Activated CD4-positive, alpha-beta T cell treated with anti-CD3 and anti-CD28 coated beads for 36 hours (primary cell): ENCODE measurements around the gene NAB1. TPM values are rescaled to one million over a fixed set of nuclear protein-coding genes. Genes with fewer than 3 reads are reported as not detected.

Experiments used
- ATAC-seq: fragments of 200-7000 bp; cut with Tn5 transposase; one replicate; pipeline ENCODE4 v1.10.0; 2021; ENCODE audit warnings: mild to moderate bottlenecking, moderate library complexity
- CTCF ChIA-PET: fragments of 350-600 bp; sonication (Branson Sonifier 250); formaldehyde crosslinking; loops from one replicate; lab custom pipeline; 2021; ENCODE audit warnings: antibody characterized with exemption; lab: Charles Lee
- POLR2A ChIA-PET: fragments of 350-600 bp; sonication (Branson Sonifier 250); formaldehyde crosslinking; loops from one replicate; lab custom pipeline; 2021; ENCODE audit warnings: antibody characterized with exemption, inconsistent platforms; lab: Charles Lee
- DNase-seq: peaks from one replicate; pipeline ENCODE4 v3.0.0-alpha.2; 2020
- H3K27ac Mint-ChIP-seq: one replicate; pipeline ENCODE4 v1.8.0; 2021; ENCODE audit warnings: mixed read lengths
- H3K27me3 Mint-ChIP-seq: one replicate; pipeline ENCODE4 v1.8.0; 2021; ENCODE audit warnings: mixed read lengths
- H3K36me3 Mint-ChIP-seq: one replicate; pipeline ENCODE4 v1.8.0; 2021; ENCODE audit warnings: low read depth, mixed read lengths
- H3K4me1 Mint-ChIP-seq: one replicate; pipeline ENCODE4 v1.8.0; 2021; ENCODE audit warnings: mixed read lengths
- H3K4me3 Mint-ChIP-seq: one replicate; pipeline ENCODE4 v1.8.0; 2021; ENCODE audit warnings: mild to moderate bottlenecking, moderate library complexity, mixed read lengths
- H3K9me3 Mint-ChIP-seq: one replicate; pipeline ENCODE4 v1.8.0; 2021; ENCODE audit warnings: low read depth, mixed read lengths
- intact Hi-C, 2 experiments: fragments of 100-400 bp; cut with DNase I in 1 of 2; cut with micrococcal nuclease in 1 of 2; formaldehyde crosslinking; loops; one replicate each; pipeline versions ENCODE4 v1.14.2 to v1.15.1; 2022 to 2024; cut with DNase I, micrococcal nuclease
- total RNA-seq, 2 experiments: library from RNA; stranded (reverse); gene quantifications; one replicate each; pipeline ENCODE4 v1.2.3, GENCODE V29; 2021

NAB1 gene
- total RNA-seq, 2 experiments from 2014 or later = 41.4 to 43.6 TPM

DNA sequence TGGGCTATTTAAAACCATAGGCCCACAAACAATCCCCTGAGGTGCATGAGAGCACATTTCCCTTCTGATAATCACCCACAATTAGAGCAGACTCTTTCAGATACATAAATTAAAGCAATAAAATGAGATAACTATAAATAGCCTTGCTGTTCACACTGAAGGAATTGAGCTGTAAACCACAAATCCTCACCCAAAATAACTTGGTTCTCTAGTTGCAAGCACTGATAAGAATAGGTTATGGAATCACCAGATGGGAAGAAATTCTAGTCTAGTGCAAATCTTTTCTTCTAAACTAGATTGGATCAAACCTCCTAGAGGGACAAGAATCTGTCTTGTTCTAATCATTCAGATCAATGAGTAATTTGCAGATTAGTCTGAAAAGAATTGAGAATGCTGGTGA lies 64.6 kb downstream of the NAB1 start:
- ATAC-seq (no peak), DNase-seq (no peak)
- no peak overlapping the region for H3K27ac Mint-ChIP-seq
- intact Hi-C loops = no loop called here
- H3K27me3 Mint-ChIP-seq = no peaks in the 10 kb centered on the region
- peaks cover under 1% of the 10 kb centered on the region for H3K36me3 Mint-ChIP-seq
- ChIA-PET POLR2A (interaction anchor here (0.6 kb wide), 1 partner anchor 35 kb away, joined by 3 read pairs; no protein-coding TSS in a partner anchor), CTCF (interaction anchor here (0.6 to 1.2 kb wide), 3 partner anchors 20 to 50 kb away, joined by 3 to 6 read pairs (median 4); no protein-coding TSS in a partner anchor)
- peaks cover 2% of the 10 kb centered on the region for H3K9me3 Mint-ChIP-seq
- H3K4me1 Mint-ChIP-seq = peaks cover 50% of the 10 kb centered on the region
- no peak overlapping the region for H3K4me3 Mint-ChIP-seq

GRCh38 chr2:190714958-190715357 lies 66.1 kb downstream of the NAB1 start:
- Mint-ChIP-seq H3K9me3 (no peaks in the 10 kb centered on the region), H3K36me3 (no peaks in the 10 kb centered on the region), H3K27me3 (no peaks in the 10 kb centered on the region), H3K27ac (no peak overlapping the region), H3K4me3 (no peak overlapping the region), H3K4me1 (peaks cover 54% of the 10 kb centered on the region)
- ATAC-seq (no peak), DNase-seq (no peak)
- ChIA-PET CTCF (no interaction called here), POLR2A (no interaction called here)
- intact Hi-C loops = no loop called here

DNA sequence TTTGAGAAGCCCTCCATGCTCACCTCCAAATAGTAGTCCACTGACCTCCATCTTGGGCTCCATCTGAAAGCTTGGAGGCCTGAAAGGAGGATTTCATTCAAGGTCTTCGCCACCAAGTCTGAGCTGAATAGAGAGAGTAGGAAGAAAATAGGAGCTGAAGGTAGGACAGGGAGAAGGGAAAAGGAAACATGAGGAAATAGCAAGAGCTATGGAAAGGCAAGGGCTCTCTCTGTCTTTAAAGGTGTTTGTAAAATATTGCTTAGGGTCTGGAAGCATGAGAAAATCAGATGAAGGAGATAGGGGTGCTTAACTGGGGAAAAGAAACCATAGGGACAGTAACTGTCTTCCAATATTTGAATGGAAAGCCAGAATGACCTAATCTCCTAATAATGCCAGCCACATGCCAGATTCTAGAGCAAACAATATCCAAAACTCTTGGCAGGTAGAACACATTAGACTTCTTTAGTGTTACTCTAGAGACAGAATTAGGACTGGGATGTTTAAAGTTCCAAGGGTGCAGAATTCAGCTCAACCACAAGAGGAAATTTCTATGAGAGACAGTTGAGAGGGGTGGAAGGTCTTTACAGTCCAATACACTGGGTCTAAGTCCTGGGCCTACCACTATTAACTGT lies 67.4 kb downstream of the NAB1 start:
- DNase-seq (no peak), ATAC-seq (no peak)
- POLR2A ChIA-PET = interaction anchor here (0.7 kb wide), 1 partner anchor 66 kb away, joined by 3 read pairs; no protein-coding TSS in a partner anchor
- Mint-ChIP-seq H3K27me3 (no peaks in the 10 kb centered on the region), H3K4me3 (no peak overlapping the region), H3K9me3 (no peaks in the 10 kb centered on the region), H3K36me3 (no peaks in the 10 kb centered on the region), H3K4me1 (peaks cover 57% of the 10 kb centered on the region), H3K27ac (no peak overlapping the region)
- CTCF ChIA-PET = interaction anchor here (0.6 to 1.5 kb wide), 5 partner anchors 16 to 41 kb away, joined by 3 to 4 read pairs (median 3); no protein-coding TSS in a partner anchor
- intact Hi-C loops = no loop called here

- Mint-ChIP-seq H3K4me3 (no peak overlapping the region), H3K9me3 (no peaks in the 10 kb centered on the region), H3K4me1 (peaks cover 68% of the 10 kb centered on the region), H3K36me3 (no peaks in the 10 kb centered on the region), H3K27me3 (no peaks in the 10 kb centered on the region), H3K27ac (peak overlapping the region; percentile 86)
- intact Hi-C loops = loop anchor here in 1 of 2 experiments (1.0 kb wide), 1 partner anchor 8 kb away; no protein-coding TSS in a partner anchor
- ATAC-seq (no peak), DNase-seq (no peak)
- CTCF ChIA-PET = interaction anchor here (0.8 to 3.7 kb wide), 3 partner anchors 33 to 122 kb away, joined by 3 to 18 read pairs (median 4); no protein-coding TSS in a partner anchor
- POLR2A ChIA-PET = interaction anchor here (5.8 kb wide), 1 partner anchor 39 kb away, joined by 65 read pairs; no protein-coding TSS in a partner anchor
These were observed 68.4 kb downstream of the NAB1 start for GRCh38 chr2:190717306-190717705.

DNA sequence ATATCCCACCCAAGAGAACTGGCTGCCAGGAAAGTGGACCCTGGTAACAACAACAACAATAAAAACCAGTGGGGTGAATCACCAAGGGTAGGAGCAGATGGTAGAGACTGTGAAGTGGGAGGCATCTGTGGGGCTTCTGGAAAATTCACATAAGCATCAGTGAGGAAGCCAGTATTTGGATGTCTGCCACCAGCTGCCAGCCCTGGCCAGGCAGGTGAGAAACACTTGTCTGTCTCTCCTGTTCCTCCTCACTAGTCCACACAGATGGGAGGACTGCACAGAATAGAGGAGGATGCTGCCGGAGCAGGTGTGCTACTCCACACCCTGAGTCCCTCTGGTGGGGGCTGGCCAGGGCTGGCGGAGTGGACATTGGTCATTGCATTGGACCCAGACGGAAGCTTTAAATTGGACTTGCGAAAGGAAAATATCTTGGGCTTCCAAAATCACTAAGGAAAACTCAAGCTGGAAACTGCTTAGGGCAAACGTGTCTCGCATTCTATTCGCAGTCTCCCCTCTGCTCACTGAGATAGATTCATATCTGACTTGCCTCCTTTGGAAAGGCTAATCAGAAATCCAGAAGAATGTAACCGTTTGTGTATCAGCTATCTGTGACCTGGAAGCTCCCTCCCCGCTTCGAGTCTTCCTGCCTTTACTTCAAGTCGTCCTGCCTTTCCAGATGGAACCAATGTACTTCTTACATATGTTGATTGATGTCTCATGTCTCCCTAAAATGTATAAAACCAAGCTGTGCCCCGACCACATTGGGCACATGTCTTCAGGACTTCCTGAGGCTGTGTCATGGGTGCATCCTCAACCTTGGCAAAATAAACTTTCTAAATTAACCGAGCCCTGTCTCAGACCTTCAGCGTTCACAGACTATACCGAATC lies 69.1 kb downstream of the NAB1 start:
- H3K27me3 Mint-ChIP-seq = no peaks in the 10 kb centered on the region
- peak; percentile 63 for DNase-seq
- no peaks in the 10 kb centered on the region for H3K36me3 Mint-ChIP-seq
- peak overlapping the region; percentile 86 for H3K27ac Mint-ChIP-seq
- ChIA-PET POLR2A (interaction anchor here (5.8 kb wide), 1 partner anchor 39 kb away, joined by 65 read pairs; no protein-coding TSS in a partner anchor), CTCF (interaction anchor here (0.6 to 3.7 kb wide), 5 partner anchors 27 to 668 kb away, joined by 3 to 18 read pairs (median 4); no protein-coding TSS in a partner anchor)
- intact Hi-C loops = loop anchor here (1.0 to 2.0 kb wide), 6 partner anchors 9 to 933 kb away; partner anchors contain the start of genes NEMP2 (in 1 of the 2), ORMDL1 (in 1 of the 2) and PMS1 (in 1 of the 2)
- peak overlapping the region; percentile 16 for H3K4me3 Mint-ChIP-seq
- H3K9me3 Mint-ChIP-seq = no peaks in the 10 kb centered on the region
- H3K4me1 Mint-ChIP-seq = peaks cover 71% of the 10 kb centered on the region
- ATAC-seq = no peak

DNA sequence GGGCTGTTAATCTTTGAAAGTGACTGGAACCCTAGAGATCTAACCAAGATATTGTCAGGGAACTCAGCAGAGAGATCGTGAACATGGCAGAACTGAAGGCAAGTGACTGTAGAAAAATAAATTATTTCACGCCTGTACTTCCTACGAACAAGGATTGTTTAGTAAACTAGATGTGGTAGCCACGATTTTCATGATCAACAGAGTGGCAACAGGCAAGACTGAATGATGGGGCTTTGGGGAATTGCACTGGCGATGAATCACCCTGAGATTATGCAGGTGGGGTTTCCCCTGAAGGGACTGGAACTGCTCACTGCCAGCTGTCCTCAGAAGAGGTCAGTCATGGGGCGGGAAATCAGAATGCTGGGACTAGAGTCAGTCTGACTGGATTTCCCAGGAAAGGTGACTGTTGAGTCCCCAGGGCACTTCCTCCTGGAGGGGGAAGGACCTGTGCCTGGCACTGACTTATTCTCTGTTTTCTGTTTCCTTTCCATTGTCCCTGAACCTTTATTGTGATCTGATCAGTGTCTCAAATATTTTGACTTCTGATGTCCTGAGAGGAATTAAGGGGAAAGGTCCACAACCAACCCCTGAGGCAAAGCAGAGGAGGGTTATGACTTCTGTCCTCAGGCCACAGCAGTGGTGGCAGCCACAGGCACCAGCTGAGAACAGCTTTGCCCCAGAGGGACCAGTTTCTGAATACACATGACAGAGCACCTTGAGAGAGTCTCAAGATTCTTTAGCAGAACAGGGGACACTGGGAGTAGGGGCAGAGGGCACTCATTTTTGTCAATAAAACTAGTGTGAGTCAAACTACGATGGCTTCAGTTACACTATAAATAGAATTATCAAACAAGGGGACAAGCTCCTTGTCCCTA lies 70.0 kb downstream of the NAB1 start:
- no peaks in the 10 kb centered on the region for H3K36me3 Mint-ChIP-seq
- peak overlapping the region; percentile 86 for H3K27ac Mint-ChIP-seq
- H3K4me1 Mint-ChIP-seq = peaks cover 73% of the 10 kb centered on the region
- ChIA-PET POLR2A (interaction anchor here (5.8 kb wide), 1 partner anchor 40 kb away, joined by 65 read pairs; no protein-coding TSS in a partner anchor), CTCF (interaction anchor here (0.6 to 3.7 kb wide), 6 partner anchors 12 to 667 kb away, joined by 3 to 18 read pairs (median 4); no protein-coding TSS in a partner anchor)
- peak; percentile 86 for DNase-seq
- ATAC-seq = peak; percentile 64
- intact Hi-C loops = loop anchor here (1.0 to 2.0 kb wide), 5 partner anchors 24 to 934 kb away; partner anchors contain the start of genes NEMP2 (in 1 of the 2), ORMDL1 (in 1 of the 2) and PMS1 (in 1 of the 2)
- no peaks in the 10 kb centered on the region for H3K27me3 Mint-ChIP-seq
- no peaks in the 10 kb centered on the region for H3K9me3 Mint-ChIP-seq
- H3K4me3 Mint-ChIP-seq = peak overlapping the region; percentile 16

GRCh38 chr2:190720276-190720675 lies 71.4 kb downstream of the NAB1 start:
- CTCF ChIA-PET = interaction anchor here (3.7 kb wide), 1 partner anchor 42 kb away, joined by 18 read pairs; no protein-coding TSS in a partner anchor
- no peaks in the 10 kb centered on the region for H3K36me3 Mint-ChIP-seq
- intact Hi-C loops = loop anchor here (5.0 kb wide), 4 partner anchors 122 to 957 kb away; partner anchors contain the start of gene NABP1 (in 1 of the 2)

GRCh38 chr2:190720691-190721090 lies 71.8 kb downstream of the NAB1 start:
- Mint-ChIP-seq H3K4me3 (no peak overlapping the region), H3K36me3 (no peaks in the 10 kb centered on the region), H3K9me3 (no peaks in the 10 kb centered on the region), H3K27ac (peak overlapping the region; percentile 97), H3K27me3 (no peaks in the 10 kb centered on the region), H3K4me1 (peaks cover 77% of the 10 kb centered on the region)
- ATAC-seq = no peak
- POLR2A ChIA-PET = interaction anchor here (1.1 to 5.8 kb wide), 2 partner anchors 37 to 42 kb away, joined by 3 to 65 read pairs; no protein-coding TSS in a partner anchor
- intact Hi-C loops = loop anchor here (5.0 kb wide), 4 partner anchors 122 to 957 kb away; partner anchors contain the start of gene NABP1 (in 1 of the 2)
- CTCF ChIA-PET = interaction anchor here (1.8 to 3.7 kb wide), 2 partner anchors 17 to 42 kb away, joined by 7 to 18 read pairs; no protein-coding TSS in a partner anchor
- DNase-seq = no peak

More at GRCh38 chr2:190720276-190720675, 71.4 kb downstream of the NAB1 start:
- no peak for ATAC-seq
- no peak for DNase-seq
- H3K4me3 Mint-ChIP-seq = no peak overlapping the region
- H3K27me3 Mint-ChIP-seq = no peaks in the 10 kb centered on the region
- H3K9me3 Mint-ChIP-seq = no peaks in the 10 kb centered on the region
- peaks cover 73% of the 10 kb centered on the region for H3K4me1 Mint-ChIP-seq
- H3K27ac Mint-ChIP-seq = no peak overlapping the region
- POLR2A ChIA-PET = interaction anchor here (1.1 to 5.8 kb wide), 2 partner anchors 37 to 42 kb away, joined by 3 to 65 read pairs; no protein-coding TSS in a partner anchor

DNA sequence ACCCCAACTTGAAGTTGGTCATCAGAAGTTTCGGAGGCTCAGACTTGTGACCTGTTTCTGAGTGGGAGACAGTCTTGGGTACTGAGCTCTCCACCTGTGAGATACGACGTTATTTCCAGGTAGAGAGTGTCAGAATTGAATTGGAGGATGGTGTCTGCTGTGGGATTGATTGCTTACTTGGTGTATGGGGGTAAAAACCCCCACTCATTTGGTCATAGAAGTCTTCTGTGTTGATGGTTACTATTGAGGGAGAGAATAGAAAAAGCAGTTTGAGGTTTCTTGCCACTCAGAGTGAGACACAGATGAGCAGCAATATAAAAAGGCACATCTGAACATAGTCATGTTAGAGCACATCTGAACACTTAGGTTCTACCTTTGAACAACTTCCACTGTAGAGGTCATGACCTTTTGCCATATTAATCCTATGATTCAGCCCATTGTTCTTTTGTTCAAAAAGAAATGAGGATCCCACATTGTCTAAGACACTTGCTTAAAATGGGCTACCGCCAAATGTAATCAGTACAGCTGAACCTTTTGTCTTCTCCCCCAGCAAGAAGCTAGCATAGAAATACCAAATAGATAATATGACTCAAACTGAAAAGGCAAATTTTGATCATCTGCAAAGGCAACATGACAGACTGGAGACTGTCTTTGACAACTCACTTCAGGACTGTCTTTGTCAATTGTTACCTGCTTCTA lies 73.3 kb downstream of the NAB1 start:
- Mint-ChIP-seq H3K27me3 (no peaks in the 10 kb centered on the region), H3K27ac (peak overlapping the region; percentile 97), H3K4me1 (peaks cover 80% of the 10 kb centered on the region), H3K4me3 (peak overlapping the region; percentile 48), H3K36me3 (no peaks in the 10 kb centered on the region), H3K9me3 (no peaks in the 10 kb centered on the region)
- peak; percentile 72 for ATAC-seq
- CTCF ChIA-PET = interaction anchor here (0.8 to 1.8 kb wide), 7 partner anchors 13 to 129 kb away, joined by 3 to 11 read pairs (median 4); no protein-coding TSS in a partner anchor
- POLR2A ChIA-PET = interaction anchor here (0.6 to 5.8 kb wide), 11 partner anchors 29 to 181 kb away, joined by 3 to 65 read pairs (median 4); no protein-coding TSS in a partner anchor
- peak; percentile 55 for DNase-seq
- intact Hi-C loops = loop anchor here (1.0 to 5.0 kb wide), 19 partner anchors 23 to 955 kb away; partner anchors contain the start of genes MFSD6 (in 1 of the 2), NAB1 (in 1 of the 2), NABP1 (in 1 of the 2) and NEMP2 (in 1 of the 2)
